BLaER1 (cell line): Measurements from ENCODE around the gene MEIS2.

Source experiments
- H3K27ac ChIP-seq: shearing (Covaris generic); formaldehyde crosslinking; 2 replicates; pipeline ENCODE4 v1.8.1; 2022
- H3K27me3 ChIP-seq: shearing (Covaris generic); formaldehyde crosslinking; 2 replicates; pipeline ENCODE4 v1.8.1; 2022
- H3K36me3 ChIP-seq: shearing (Covaris generic); formaldehyde crosslinking; 2 replicates; pipeline ENCODE4 v1.8.1; 2022
- H3K4me1 ChIP-seq: shearing (Covaris generic); formaldehyde crosslinking; 2 replicates; pipeline ENCODE4 v1.8.1; 2022
- H3K4me2 ChIP-seq: shearing (Covaris generic); formaldehyde crosslinking; 2 replicates; pipeline ENCODE4 v1.8.1; 2022
- H3K4me3 ChIP-seq: shearing (Covaris generic); formaldehyde crosslinking; 2 replicates; pipeline ENCODE4 v1.8.1; 2022
- H3K9ac ChIP-seq: shearing (Covaris generic); formaldehyde crosslinking; 2 replicates; pipeline ENCODE4 v1.8.1; 2022
- H3K9me3 ChIP-seq: shearing (Covaris generic); formaldehyde crosslinking; 2 replicates; pipeline ENCODE4 v1.8.1; 2022
- H4K20me1 ChIP-seq: shearing (Covaris generic); formaldehyde crosslinking; 2 replicates; pipeline ENCODE4 v1.8.1; 2022
- Cebpa-rat ChIP-seq: shearing (Covaris generic); IDR thresholded peaks from 2 replicates; pipeline ENCODE4 v1.8.1; 2022

MEIS2 gene

DNA sequence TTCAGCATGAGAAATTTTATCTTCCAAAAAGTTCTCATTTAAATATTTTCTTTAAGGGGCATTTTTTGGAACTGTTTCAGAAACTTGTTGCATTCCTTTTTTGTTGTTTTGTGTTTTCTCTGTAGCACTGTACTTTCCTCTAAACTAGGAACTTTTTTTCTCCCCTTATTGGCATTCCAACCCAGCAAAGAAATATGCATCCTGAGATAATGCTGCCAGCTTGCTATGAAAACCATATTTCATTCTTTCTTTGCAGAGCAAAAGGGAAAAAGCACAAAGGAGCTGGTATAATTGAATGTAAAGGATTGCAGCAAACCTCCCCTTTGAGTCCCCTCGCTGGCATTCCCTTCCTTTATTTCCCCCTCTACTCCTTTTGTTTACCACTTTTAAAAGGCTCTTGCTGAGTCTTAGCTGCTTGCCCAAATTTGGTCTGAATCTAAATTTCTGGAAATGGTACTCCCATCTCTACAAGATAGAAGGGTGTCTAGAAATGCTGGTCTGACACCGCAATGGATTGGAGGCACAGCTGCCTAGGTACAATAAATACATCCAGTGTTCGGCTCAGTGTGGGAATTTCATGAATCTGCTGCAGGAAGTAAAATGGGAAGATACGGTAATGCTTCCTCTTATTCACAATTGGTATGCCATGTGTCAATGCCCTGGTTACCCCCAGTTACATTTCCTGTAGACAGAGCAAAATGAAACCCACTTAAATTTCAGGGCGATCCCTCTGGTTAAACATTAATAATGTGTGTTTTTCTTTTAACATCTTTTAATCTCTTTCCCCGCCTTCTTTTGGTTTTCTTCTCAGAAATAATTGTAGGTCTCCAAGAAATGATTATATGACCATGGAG, 156.6 kb downstream of the MEIS2 start:
- no peak overlapping the region for H3K9ac ChIP-seq
- no peak overlapping the region for H3K4me3 ChIP-seq
- H3K36me3 ChIP-seq, result no peaks in the 10 kb centered on the region
- H3K9me3 ChIP-seq, result no peaks in the 10 kb centered on the region
- TF ChIP-seq Cebpa-rat, result no peak
- no peaks in the 10 kb centered on the region for H3K27me3 ChIP-seq
- H3K4me2 ChIP-seq, result no peak overlapping the region
- no peaks in the 10 kb centered on the region for H3K4me1 ChIP-seq
- no peak overlapping the region for H3K27ac ChIP-seq
- no peaks in the 10 kb centered on the region for H4K20me1 ChIP-seq

DNA sequence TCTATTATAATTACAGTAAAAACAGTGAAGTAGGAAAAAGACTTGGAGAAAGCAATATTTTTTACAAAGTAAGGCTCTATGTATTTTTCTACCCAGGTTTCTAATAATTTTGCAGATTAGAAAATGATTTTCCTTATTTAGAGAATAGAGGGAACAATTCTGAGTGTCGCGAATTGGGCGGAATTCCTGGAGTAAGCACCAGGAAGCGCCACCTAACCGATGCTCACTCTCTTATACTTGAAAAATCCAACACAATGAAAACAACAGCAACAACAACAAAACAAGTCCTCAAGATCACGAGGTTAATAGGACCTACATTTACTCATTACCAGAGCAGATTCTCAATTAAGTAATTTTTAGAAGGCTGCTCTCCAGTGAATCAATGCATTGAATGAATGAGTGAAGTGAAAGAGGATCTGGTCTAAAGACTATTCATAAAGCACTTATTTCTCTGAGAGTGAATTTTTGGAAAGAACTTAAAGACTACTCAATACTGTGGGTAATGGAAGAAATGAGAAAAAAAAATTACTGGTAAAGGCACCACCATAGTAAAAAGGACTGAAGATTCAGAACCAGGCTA, 158.0 kb downstream of the MEIS2 start:
- Histone ChIP-seq H4K20me1 (no peaks in the 10 kb centered on the region), H3K4me1 (no peaks in the 10 kb centered on the region), H3K36me3 (no peaks in the 10 kb centered on the region), H3K27me3 (no peaks in the 10 kb centered on the region), H3K4me3 (no peak overlapping the region), H3K4me2 (no peak overlapping the region), H3K27ac (no peak overlapping the region), H3K9ac (no peak overlapping the region), H3K9me3 (no peaks in the 10 kb centered on the region)
- no peak for TF ChIP-seq Cebpa-rat

DNA sequence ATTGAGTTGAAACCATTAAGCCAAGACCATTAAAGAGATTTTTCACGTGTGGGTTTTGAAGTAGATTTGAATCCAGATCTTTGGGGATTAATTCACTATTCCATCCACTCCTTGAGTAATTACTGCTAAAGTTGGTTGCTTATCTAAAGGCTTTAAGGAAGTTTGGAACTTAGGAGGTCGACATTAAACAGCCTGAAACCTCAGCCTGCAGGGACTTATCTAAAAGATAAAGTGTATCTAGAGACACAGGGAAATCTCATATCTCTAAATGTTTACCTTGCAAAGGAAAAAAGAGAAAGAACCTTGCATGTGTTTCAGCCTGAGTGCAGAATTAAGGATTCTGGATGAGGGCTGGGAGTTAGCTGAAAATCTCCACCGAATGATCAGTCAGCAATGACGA, 158.6 kb downstream of the MEIS2 start:
- no peaks in the 10 kb centered on the region for H3K36me3 ChIP-seq
- H3K27ac ChIP-seq, result no peak overlapping the region
- H4K20me1 ChIP-seq, result no peaks in the 10 kb centered on the region
- H3K27me3 ChIP-seq, result no peaks in the 10 kb centered on the region
- H3K9ac ChIP-seq, result no peak overlapping the region
- H3K4me3 ChIP-seq, result no peak overlapping the region
- H3K4me1 ChIP-seq, result no peaks in the 10 kb centered on the region
- H3K4me2 ChIP-seq, result no peak overlapping the region
- TF ChIP-seq Cebpa-rat, result no peak
- H3K9me3 ChIP-seq, result no peaks in the 10 kb centered on the region

DNA sequence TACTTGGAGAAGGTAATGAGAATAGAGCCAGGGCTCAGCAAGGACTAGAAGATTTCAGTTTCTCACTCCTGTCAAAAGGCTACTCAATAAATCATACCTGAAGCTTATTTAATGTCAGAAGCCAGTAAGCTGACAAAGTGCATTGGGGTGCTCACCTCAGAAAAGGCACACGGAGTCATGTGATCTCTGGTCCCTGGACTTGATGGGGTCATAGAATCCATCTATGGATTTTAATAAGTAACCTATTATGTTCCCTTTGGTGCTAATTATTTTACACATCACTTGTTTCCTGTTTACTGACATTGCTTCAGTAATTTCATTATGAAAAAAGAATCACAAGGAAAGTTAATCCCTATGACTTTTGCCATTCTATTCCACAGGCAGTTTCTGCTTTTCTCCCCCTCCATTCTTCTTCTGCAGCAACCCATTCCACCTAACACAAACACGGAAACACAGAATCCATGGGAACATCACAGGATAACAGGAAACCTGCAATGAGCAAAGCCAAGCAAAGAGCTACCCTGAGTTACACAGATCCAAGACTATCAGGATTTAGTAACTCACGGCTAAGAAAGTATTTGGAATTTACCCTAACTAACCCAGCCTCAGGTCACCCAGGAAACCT, 159.6 kb downstream of the MEIS2 start:
- H3K36me3 ChIP-seq, result no peaks in the 10 kb centered on the region
- H3K4me3 ChIP-seq, result no peak overlapping the region
- H3K9ac ChIP-seq, result no peak overlapping the region
- H3K9me3 ChIP-seq, result no peaks in the 10 kb centered on the region
- H3K4me2 ChIP-seq, result no peak overlapping the region
- no peaks in the 10 kb centered on the region for H3K4me1 ChIP-seq
- H4K20me1 ChIP-seq, result no peaks in the 10 kb centered on the region
- TF ChIP-seq Cebpa-rat, result no peak
- no peak overlapping the region for H3K27ac ChIP-seq
- H3K27me3 ChIP-seq, result no peaks in the 10 kb centered on the region

DNA sequence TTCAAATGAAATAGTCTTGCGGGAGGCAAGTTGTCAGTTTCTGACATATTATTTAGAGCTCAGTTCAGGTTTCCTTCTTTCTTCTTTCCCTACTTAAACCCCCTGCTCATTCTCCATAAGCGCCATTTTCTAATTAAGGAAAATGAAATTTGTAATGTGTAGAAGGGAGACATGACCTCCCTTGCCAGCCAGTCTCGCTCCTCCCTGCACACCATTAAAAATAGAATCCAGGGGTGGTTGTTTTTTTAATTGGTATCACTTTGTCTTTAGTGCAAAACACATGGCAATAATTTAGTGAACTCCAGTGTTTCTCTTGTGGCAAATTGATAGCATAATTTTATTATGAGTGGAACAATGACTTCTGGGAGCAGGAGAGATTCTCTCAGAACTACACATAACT, 160.1 kb downstream of the MEIS2 start:
- H3K9me3 ChIP-seq, result no peaks in the 10 kb centered on the region
- no peaks in the 10 kb centered on the region for H3K4me1 ChIP-seq
- no peak overlapping the region for H3K4me2 ChIP-seq
- no peak overlapping the region for H3K27ac ChIP-seq
- no peak overlapping the region for H3K9ac ChIP-seq
- no peaks in the 10 kb centered on the region for H4K20me1 ChIP-seq
- no peaks in the 10 kb centered on the region for H3K27me3 ChIP-seq
- no peaks in the 10 kb centered on the region for H3K36me3 ChIP-seq
- H3K4me3 ChIP-seq, result no peak overlapping the region
- TF ChIP-seq Cebpa-rat, result no peak

DNA sequence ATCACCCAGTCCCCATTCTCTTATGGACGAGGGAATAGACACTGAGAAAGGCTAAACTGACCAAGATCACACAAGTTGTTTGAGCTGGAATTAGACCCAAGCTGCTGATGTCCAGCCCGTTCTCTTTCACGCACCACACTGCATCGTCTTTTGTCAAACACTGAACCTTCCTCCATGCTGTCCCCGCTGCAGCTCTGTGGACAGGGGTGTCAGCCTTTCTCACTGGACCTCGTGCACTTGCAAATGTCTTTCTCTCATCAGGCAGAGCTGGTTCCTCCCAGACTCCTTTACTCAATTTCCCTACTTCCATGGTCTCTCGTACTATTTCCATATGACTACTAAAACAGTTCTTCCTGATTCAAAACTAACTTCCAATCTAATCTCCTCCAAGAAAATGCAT, 161.6 kb downstream of the MEIS2 start:
- no peak for TF ChIP-seq Cebpa-rat
- Histone ChIP-seq H3K36me3 (no peaks in the 10 kb centered on the region), H4K20me1 (no peaks in the 10 kb centered on the region), H3K27me3 (no peaks in the 10 kb centered on the region), H3K27ac (no peak overlapping the region), H3K9me3 (no peaks in the 10 kb centered on the region), H3K4me2 (no peak overlapping the region), H3K4me1 (no peaks in the 10 kb centered on the region), H3K9ac (no peak overlapping the region), H3K4me3 (no peak overlapping the region)

DNA sequence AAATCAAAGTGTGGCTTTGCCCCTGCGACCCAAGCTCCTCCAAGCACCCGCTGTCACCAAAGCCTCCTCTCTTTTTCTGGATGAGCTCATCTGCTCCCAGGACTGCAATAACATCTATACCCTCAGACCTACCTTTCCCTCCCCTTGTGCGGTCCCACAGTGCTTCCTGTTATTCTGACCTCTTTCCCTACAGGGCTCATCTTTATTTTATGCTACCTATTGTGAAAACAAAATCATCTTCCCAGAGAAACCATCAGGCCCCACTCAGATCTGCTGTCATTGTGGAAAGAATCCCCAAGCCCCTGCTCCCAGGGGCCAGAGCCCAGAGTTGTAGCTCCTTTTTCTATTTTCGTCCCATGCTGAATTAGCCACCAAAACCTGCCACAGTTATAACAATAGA, 162.2 kb downstream of the MEIS2 start:
- Histone ChIP-seq H3K27me3 (no peaks in the 10 kb centered on the region), H3K36me3 (no peaks in the 10 kb centered on the region), H3K4me2 (no peak overlapping the region), H4K20me1 (no peaks in the 10 kb centered on the region), H3K4me1 (no peaks in the 10 kb centered on the region), H3K9me3 (no peaks in the 10 kb centered on the region), H3K4me3 (no peak overlapping the region), H3K27ac (no peak overlapping the region), H3K9ac (no peak overlapping the region)
- no peak for TF ChIP-seq Cebpa-rat

DNA sequence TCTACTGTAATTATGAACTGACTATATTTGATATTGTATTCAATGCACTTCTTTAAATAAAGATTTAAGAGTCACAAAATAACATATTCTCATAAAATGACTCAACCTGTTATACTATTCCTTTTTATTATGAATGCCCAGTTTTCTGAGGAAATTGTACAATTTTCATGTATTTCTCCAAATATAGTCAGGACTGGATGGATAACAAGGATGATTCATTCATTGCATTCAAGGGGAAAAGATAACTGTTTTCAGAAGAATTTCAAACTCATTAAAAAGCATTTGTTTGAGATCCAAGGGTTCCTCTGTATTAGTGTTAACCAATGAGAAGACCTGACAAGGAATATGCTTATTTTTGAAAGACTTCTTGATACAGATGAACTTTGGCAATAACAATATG, 163.7 kb downstream of the MEIS2 start:
- Histone ChIP-seq H3K9me3 (no peaks in the 10 kb centered on the region), H3K27ac (no peak overlapping the region), H3K4me1 (no peaks in the 10 kb centered on the region), H3K36me3 (no peaks in the 10 kb centered on the region), H3K4me2 (no peak overlapping the region), H3K9ac (no peak overlapping the region), H3K27me3 (no peaks in the 10 kb centered on the region), H3K4me3 (no peak overlapping the region), H4K20me1 (no peaks in the 10 kb centered on the region)
- TF ChIP-seq Cebpa-rat, result no peak

DNA sequence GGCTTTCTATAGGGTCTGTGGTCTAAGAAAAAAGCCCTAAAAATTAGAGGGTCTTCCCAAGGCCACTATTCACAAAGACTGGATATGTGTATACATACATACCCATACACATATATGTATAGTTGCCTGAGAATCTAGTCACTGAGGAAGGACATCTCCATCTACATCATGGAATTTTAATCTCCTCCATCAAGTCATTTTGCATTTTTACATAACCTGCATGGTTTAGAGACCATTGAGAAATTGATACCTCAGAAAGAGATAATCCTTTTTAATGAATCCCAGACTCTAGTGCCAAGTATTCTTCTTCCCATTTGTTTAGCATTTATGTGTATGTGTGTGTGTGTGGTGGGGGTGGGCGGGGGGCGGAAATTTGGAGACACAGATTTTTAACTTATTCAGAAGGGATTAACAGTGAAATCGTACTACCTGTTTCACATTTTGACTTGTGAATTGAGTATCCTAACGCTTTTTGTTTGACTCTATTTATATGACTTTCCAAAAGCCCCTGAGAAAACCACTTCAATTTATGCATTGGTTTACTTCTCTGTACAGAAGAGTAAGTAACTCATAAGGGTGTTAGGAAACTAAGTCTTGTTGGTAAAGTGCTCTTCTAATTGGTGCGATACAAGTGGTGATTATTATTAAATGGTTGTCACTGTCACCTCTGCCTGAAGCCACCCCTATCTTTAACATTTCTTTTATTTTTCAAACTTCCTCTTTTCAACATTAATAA, 166.9 kb downstream of the MEIS2 start:
- H3K4me1 ChIP-seq, result no peaks in the 10 kb centered on the region
- no peak overlapping the region for H3K9ac ChIP-seq
- H3K27ac ChIP-seq, result no peak overlapping the region
- H3K4me3 ChIP-seq, result no peak overlapping the region
- no peak for TF ChIP-seq Cebpa-rat
- H3K27me3 ChIP-seq, result no peaks in the 10 kb centered on the region
- H3K4me2 ChIP-seq, result no peak overlapping the region
- no peaks in the 10 kb centered on the region for H3K9me3 ChIP-seq
- H4K20me1 ChIP-seq, result no peaks in the 10 kb centered on the region
- H3K36me3 ChIP-seq, result no peaks in the 10 kb centered on the region

DNA sequence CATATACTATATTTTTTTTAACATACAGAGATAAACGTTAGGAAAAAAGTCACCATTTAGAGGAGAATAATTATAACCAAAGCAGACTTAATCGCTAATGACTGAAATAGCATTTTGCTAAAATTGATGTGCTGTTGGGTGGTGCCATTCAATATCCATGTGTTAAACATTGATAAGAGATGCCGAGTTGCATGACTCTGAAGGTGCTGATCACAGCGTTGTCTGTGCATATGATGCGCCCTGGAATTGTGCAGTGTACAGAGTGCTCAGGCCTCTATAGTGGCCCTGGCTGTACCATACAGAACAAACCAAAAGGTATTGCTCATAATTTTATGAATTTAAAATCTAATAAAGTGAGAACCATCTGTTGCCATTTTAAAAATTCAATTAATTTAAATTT, 168.3 kb downstream of the MEIS2 start:
- no peaks in the 10 kb centered on the region for H3K27me3 ChIP-seq
- no peaks in the 10 kb centered on the region for H3K9me3 ChIP-seq
- no peak for TF ChIP-seq Cebpa-rat
- H3K9ac ChIP-seq, result no peak overlapping the region
- H4K20me1 ChIP-seq, result no peaks in the 10 kb centered on the region
- H3K4me2 ChIP-seq, result no peak overlapping the region
- H3K4me3 ChIP-seq, result no peak overlapping the region
- no peaks in the 10 kb centered on the region for H3K4me1 ChIP-seq
- H3K36me3 ChIP-seq, result no peaks in the 10 kb centered on the region
- H3K27ac ChIP-seq, result no peak overlapping the region
